ENCODE data around the gene GSG1L.
"Not testable (repeated sequence)": the region's sequence is repeated elsewhere in the genome, so short reads cannot be mapped to it uniquely, and the experiment has no call there.

The GSG1L gene

GRCh38 chr16:27965801-27966200 is 97.7 kb downstream of the GSG1L start:
- no peak for DNase-seq (ENCODE audit: low read depth)
- H3K4me3 ChIP-seq (ENCODE audit: low read depth, low read length): no peak overlapping the region

- H3K4me3 ChIP-seq (ENCODE audit: low read depth, low read length): no peak overlapping the region
- DNase-seq (ENCODE audit: low read depth): no peak
Measured at GRCh38 chr16:27963471-27963965, 100.0 kb downstream of the GSG1L start.

GRCh38 chr16:27962197-27962596 is 101.3 kb downstream of the GSG1L start:
- H3K4me3 ChIP-seq (ENCODE audit: low read depth, low read length): no peak overlapping the region
- no peak for DNase-seq (ENCODE audit: low read depth)

GRCh38 chr16:27961296-27961620 is 102.3 kb downstream of the GSG1L start:
- no peak for DNase-seq (ENCODE audit: low read depth)
- H3K4me3 ChIP-seq (ENCODE audit: low read depth, low read length): no peak overlapping the region

GRCh38 chr16:27960619-27961295 is 102.8 kb downstream of the GSG1L start:
- no peak overlapping the region for H3K4me3 ChIP-seq (ENCODE audit: low read depth, low read length)
- DNase-seq (ENCODE audit: low read depth): no peak

GRCh38 chr16:27959914-27960313 is 103.6 kb downstream of the GSG1L start:
- H3K4me3 ChIP-seq (ENCODE audit: low read depth, low read length): no peak overlapping the region

GRCh38 chr16:27954191-27954590 is 109.3 kb downstream of the GSG1L start:
- DNase-seq (ENCODE audit: low read depth): no peak
- no peak overlapping the region for H3K4me3 ChIP-seq (ENCODE audit: low read depth, low read length)

More at GRCh38 chr16:27959914-27960313, 103.6 kb downstream of the GSG1L start:
- DNase-seq (ENCODE audit: low read depth): no peak

- DNase-seq (ENCODE audit: low read depth): no peak
- H3K4me3 ChIP-seq (ENCODE audit: low read depth, low read length): no peak overlapping the region
Measured at GRCh38 chr16:27952811-27953210, 110.7 kb downstream of the GSG1L start.

- DNase-seq (ENCODE audit: low read depth): no peak
- H3K4me3 ChIP-seq (ENCODE audit: low read depth, low read length): no peak overlapping the region
Measured at GRCh38 chr16:27951489-27952120, 111.9 kb downstream of the GSG1L start.

- no peak for DNase-seq (ENCODE audit: low read depth)
- H3K4me3 ChIP-seq (ENCODE audit: low read depth, low read length): no peak overlapping the region
Measured at GRCh38 chr16:27950206-27950887, 113.2 kb downstream of the GSG1L start.

GRCh38 chr16:27947696-27948095 is 115.8 kb downstream of the GSG1L start:
- no peak for DNase-seq (ENCODE audit: low read depth)
- no peak overlapping the region for H3K4me3 ChIP-seq (ENCODE audit: low read depth, low read length)

- H3K4me3 ChIP-seq (ENCODE audit: low read depth, low read length): no peak overlapping the region
- DNase-seq (ENCODE audit: low read depth): no peak
Measured at GRCh38 chr16:27945233-27945973, 118.1 kb downstream of the GSG1L start.

GRCh38 chr16:27943766-27944165 is 119.7 kb downstream of the GSG1L start:
- DNase-seq (ENCODE audit: low read depth): no peak
- no peak overlapping the region for H3K4me3 ChIP-seq (ENCODE audit: low read depth, low read length)

GRCh38 chr16:27942071-27942470 is 121.4 kb downstream of the GSG1L start:
- not testable (repeated sequence) for DNase-seq (ENCODE audit: low read depth); H3K4me3 ChIP-seq (ENCODE audit: low read depth, low read length)

- DNase-seq (ENCODE audit: low read depth): no peak
- H3K4me3 ChIP-seq (ENCODE audit: low read depth, low read length): no peak overlapping the region
Measured at GRCh38 chr16:27935076-27935475, 128.4 kb downstream of the GSG1L start.

- no peak for DNase-seq (ENCODE audit: low read depth)
- no peak overlapping the region for H3K4me3 ChIP-seq (ENCODE audit: low read depth, low read length)
Measured at GRCh38 chr16:27932542-27933135, 130.9 kb downstream of the GSG1L start.

- no peak for DNase-seq (ENCODE audit: low read depth)
- no peak overlapping the region for H3K4me3 ChIP-seq (ENCODE audit: low read depth, low read length)
Measured at GRCh38 chr16:27929818-27930217, 133.7 kb downstream of the GSG1L start.

GRCh38 chr16:27928542-27928941 is 135.0 kb downstream of the GSG1L start:
- H3K4me3 ChIP-seq (ENCODE audit: low read depth, low read length): no peak overlapping the region
- no peak for DNase-seq (ENCODE audit: low read depth)

GRCh38 chr16:27927266-27927901 is 136.1 kb downstream of the GSG1L start:
- no peak overlapping the region for H3K4me3 ChIP-seq (ENCODE audit: low read depth, low read length)
- no peak for DNase-seq (ENCODE audit: low read depth)
